IMR-90 (cell line): ENCODE results near the gene DBNL. TPM values are rescaled to one million over a fixed set of nuclear protein-coding genes. Genes with fewer than 3 reads are reported as not detected.
A peak's percentile ranks its signal among the peaks of the same experiment; 100 is the strongest.

Experiments used
- ATAC-seq: fragments of 200-7000 bp; cut with Tn5 transposase; 2 replicates; pipeline ENCODE4 v1.9.1; 2020; ENCODE audit warnings: low read depth, mild to moderate bottlenecking, moderate library complexity
- BruUV-seq: library from RNA; stranded (reverse); fragments of 400-500 nt; replicated peaks from 2 replicates; lab custom pipeline; 2021; lab: Mats Ljungman, UMichigan
- CTCF ChIA-PET: fragments of 300-600 bp; formaldehyde crosslinking; extraction: SDS; loops from one replicate; lab custom pipeline; 2021; ENCODE audit warnings: antibody characterized with exemption; lab: Yijun Ruan, JAX
- POLR2A ChIA-PET: fragments of 300-600 bp; sonication (Branson Sonifier 250); formaldehyde crosslinking; loops from one replicate; lab custom pipeline; 2022; ENCODE audit warnings: antibody characterized with exemption; ENCODE audit not compliant: unreplicated experiment; lab: Charles Lee
- DNase-seq: peaks from one replicate; pipeline ENCODE4 v3.0.0; 2013
- H2AFZ ChIP-seq: replicated peaks from 2 replicates; pipeline ENCODE3; 2013; ENCODE audit warnings: low read length, mild to moderate bottlenecking; ENCODE audit not compliant: poor library complexity
- H2AK5ac ChIP-seq: 2 replicates; pipeline ENCODE4 v1.6.1; 2013; ENCODE audit warnings: low read depth, low read length, inconsistent platforms
- H2AK9ac ChIP-seq: replicated peaks from 2 replicates; pipeline ENCODE3; 2013; ENCODE audit warnings: mild to moderate bottlenecking, low read depth, low read length, moderate library complexity; ENCODE audit not compliant: poor library complexity
- H2BK120ac ChIP-seq: 2 replicates; pipeline ENCODE4 v1.6.1; 2013; ENCODE audit warnings: low read depth, low read length, inconsistent platforms
- H2BK15ac ChIP-seq: 3 replicates; pipeline ENCODE4 v1.6.1; 2013; ENCODE audit warnings: low read depth, low read length, inconsistent platforms
- H2BK20ac ChIP-seq: 2 replicates; pipeline ENCODE4 v1.6.1; 2013; ENCODE audit warnings: low read depth, mild to moderate bottlenecking, inconsistent platforms, low read length, moderate library complexity
- H2BK5ac ChIP-seq: 2 replicates; pipeline ENCODE4 v1.6.1; 2013; ENCODE audit warnings: mild to moderate bottlenecking, low read depth, low read length, inconsistent platforms; ENCODE audit not compliant: poor library complexity, severe bottlenecking
- H3K14ac ChIP-seq: replicated peaks from 2 replicates; pipeline ENCODE4 v1.6.1; 2013; ENCODE audit warnings: low read depth, low read length, inconsistent platforms
- H3K18ac ChIP-seq: 2 replicates; pipeline ENCODE4 v1.6.1; 2013; ENCODE audit warnings: low read depth, low read length, control low read depth
- H3K23ac ChIP-seq: 2 replicates; pipeline ENCODE4 v1.6.1; 2013; ENCODE audit warnings: low read depth, low read length, inconsistent platforms
- H3K27ac ChIP-seq: 2 replicates; pipeline ENCODE4 v1.5.1; 2013; ENCODE audit warnings: mild to moderate bottlenecking, control low read depth, low read length; ENCODE audit not compliant: insufficient read depth
- H3K27me3 ChIP-seq: 2 replicates; pipeline ENCODE4 v1.6.1; 2013; ENCODE audit warnings: low read length; ENCODE audit not compliant: control insufficient read depth, insufficient read depth
- H3K36me3 ChIP-seq: 2 replicates; pipeline ENCODE4 v1.6.1; 2013; ENCODE audit warnings: low read length, mixed read lengths; ENCODE audit not compliant: control insufficient read depth, insufficient read depth
- H3K4ac ChIP-seq: 2 replicates; pipeline ENCODE4 v1.6.1; 2013; ENCODE audit warnings: low read depth, low read length, inconsistent platforms
- H3K4me1 ChIP-seq: 2 replicates; pipeline ENCODE4 v1.6.1; 2013; ENCODE audit warnings: low read length, mixed read lengths; ENCODE audit not compliant: control insufficient read depth, insufficient read depth
- H3K4me2 ChIP-seq: 2 replicates; pipeline ENCODE4 v1.6.1; 2013; ENCODE audit warnings: low read depth, mild to moderate bottlenecking, control low read depth, low read length, moderate library complexity
- H3K4me3 ChIP-seq: 2 replicates; pipeline ENCODE4 v1.5.1; 2013; ENCODE audit warnings: low read depth, mild to moderate bottlenecking, control low read depth, low read length, moderate library complexity; ENCODE audit not compliant: insufficient read depth
- H3K56ac ChIP-seq: 2 replicates; pipeline ENCODE4 v1.6.1; 2013; ENCODE audit warnings: low read length, inconsistent platforms; ENCODE audit not compliant: insufficient read depth; ENCODE audit errors: extremely low read depth
- H3K79me1 ChIP-seq, 2 experiments: 2 replicates each; pipeline ENCODE4 v1.6.1; 2013; ENCODE audit warnings: low read length in 2 of 2, inconsistent platforms in 1 of 2, low read depth in 1 of 2
- H3K9ac ChIP-seq: 2 replicates; pipeline ENCODE4 v1.6.1; 2013; ENCODE audit warnings: low read depth, low read length, control low read depth
- H3K9me1 ChIP-seq: 2 replicates; pipeline ENCODE4 v1.6.1; 2013; ENCODE audit warnings: low read length, inconsistent platforms; ENCODE audit not compliant: insufficient read depth
- H3K9me3 ChIP-seq: 2 replicates; pipeline ENCODE4 v1.6.1; 2013; ENCODE audit warnings: low read length; ENCODE audit not compliant: control insufficient read depth, insufficient read depth
- H4K20me1 ChIP-seq: 2 replicates; pipeline ENCODE4 v1.6.1; 2013; ENCODE audit warnings: low read length, inconsistent platforms; ENCODE audit not compliant: insufficient read depth
- H4K5ac ChIP-seq: 2 replicates; pipeline ENCODE4 v1.6.1; 2013; ENCODE audit warnings: mild to moderate bottlenecking, low read depth, low read length, control low read depth
- H4K8ac ChIP-seq, 2 experiments: 2 replicates each; pipeline ENCODE4 v1.6.1; 2013; ENCODE audit warnings: low read depth in 2 of 2, low read length in 2 of 2, control low read depth in 1 of 2, inconsistent platforms in 1 of 2
- H4K91ac ChIP-seq: 2 replicates; pipeline ENCODE4 v1.6.1; 2013; ENCODE audit warnings: low read depth, low read length, inconsistent platforms; ENCODE audit not compliant: insufficient read depth
- BHLHE40 ChIP-seq: fragments of 150-350 bp; IDR thresholded peaks from 2 replicates; pipeline ENCODE4 v1.6.1; 2016; ENCODE audit warnings: mild to moderate bottlenecking, low read depth, low read length
- CEBPB ChIP-seq: IDR thresholded peaks from 2 replicates; pipeline ENCODE4 v1.6.1; 2012; ENCODE audit warnings: low read depth, low read length, improper control_type of control experiment
- CHD1 ChIP-seq: IDR thresholded peaks from 2 replicates; pipeline ENCODE4 v1.6.1; 2012; ENCODE audit warnings: low read depth, low read length, improper control_type of control experiment
- CTCF ChIP-seq: conservative IDR thresholded peaks from 2 replicates; pipeline ENCODE4 v1.5.1; 2012; ENCODE audit warnings: mild to moderate bottlenecking, low read depth, low read length, improper control_type of control experiment
- FOS ChIP-seq: fragments of 150-350 bp; IDR thresholded peaks from 2 replicates; pipeline ENCODE4 v1.6.1; 2016; ENCODE audit warnings: low read depth, low read length
- MAFK ChIP-seq: IDR thresholded peaks from 2 replicates; pipeline ENCODE4 v1.6.1; 2012; ENCODE audit warnings: low read depth, low read length, improper control_type of control experiment
- MAZ ChIP-seq: IDR thresholded peaks from 2 replicates; pipeline ENCODE4 v1.6.1; 2012; ENCODE audit warnings: low read depth, mild to moderate bottlenecking, low read length, improper control_type of control experiment, moderate library complexity, borderline replicate concordance
- NFE2L2 ChIP-seq: fragments of 150-350 bp; IDR thresholded peaks from 2 replicates; pipeline ENCODE4 v1.6.1; 2016; ENCODE audit warnings: low read depth, mild to moderate bottlenecking, low read length
- RAD21 ChIP-seq: IDR thresholded peaks from 2 replicates; pipeline ENCODE4 v1.6.1; 2012; ENCODE audit warnings: low read length, improper control_type of control experiment
- RCOR1 ChIP-seq: IDR thresholded peaks from 2 replicates; pipeline ENCODE4 v1.6.1; 2012; ENCODE audit warnings: mild to moderate bottlenecking, low read length, improper control_type of control experiment; ENCODE audit not compliant: insufficient replicate concordance
- RFX5 ChIP-seq: IDR thresholded peaks from 2 replicates; pipeline ENCODE4 v1.8.0; 2012; ENCODE audit warnings: low read depth, mild to moderate bottlenecking, low read length, moderate library complexity
- SMC3 ChIP-seq: fragments of 150-350 bp; IDR thresholded peaks from 2 replicates; pipeline ENCODE4 v1.6.1; 2016; ENCODE audit warnings: low read depth, mild to moderate bottlenecking, antibody characterized with exemption, low read length, moderate library complexity
- USF2 ChIP-seq: fragments of 150-350 bp; IDR thresholded peaks from 2 replicates; pipeline ENCODE4 v1.6.1; 2017; ENCODE audit warnings: mild to moderate bottlenecking, antibody characterized with exemption, low read length, low read depth
- WGBS, 2 experiments: methylation state at CpG; one replicate each; pipeline versions ENCODE4 v1.1.5 to v1.1.7; 2013; ENCODE audit warnings: missing lambda C conversion rate in 2 of 2; ENCODE audit not compliant: insufficient read length in 1 of 2; ENCODE audit errors: extremely low coverage in 2 of 2; 5-methylcytosine and 5-hydroxymethylcytosine counted together
- dilution Hi-C: fragments of 300-500 bp; cut with HindIII; formaldehyde crosslinking; loops from one replicate; pipeline ENCODE4 v1.14.3; 2018; ENCODE audit warnings: low sequenced_read_pairs; ENCODE audit not compliant: unreplicated experiment
- in situ Hi-C: fragments of 300-500 bp; cut with MboI; formaldehyde crosslinking; loops from 3 replicates; pipeline ENCODE4 v1.14.3; 2019; ENCODE audit warnings: low sequenced_read_pairs, inconsistent platforms, mixed read lengths
- intact Hi-C: fragments of 100-400 bp; cut with micrococcal nuclease; formaldehyde crosslinking; loops from 2 replicates; pipeline ENCODE4 v1.10.0; 2022
- polyA plus RNA-seq, 3 experiments: library from polyadenylated mRNA; depleted of rRNA; stranded (reverse); fragments of >200 nt; gene quantifications; 2 replicates each; pipeline ENCODE4 v1.2.3, GENCODE V29; 2012; ENCODE audit warnings: low replicate concordance in 1 of 3
- total RNA-seq: library from RNA; depleted of rRNA; stranded (reverse); fragments of >200 nt; gene quantifications from 2 replicates; pipeline ENCODE4 v1.2.3, GENCODE V29; 2012

The DBNL gene
- total and polyA plus RNA-seq, 2 of the 4 experiments (the other 2 are of a cell fraction): 157 to 179 TPM

GRCh38 chr7:44063894-44064651 lies 19.6 kb downstream of the DBNL start (continued):
- TF ChIP-seq NFE2L2: no peak

GRCh38 chr7:44064791-44065430 lies 20.4 kb downstream of the DBNL start:
- TF ChIP-seq FOS (no peak), RAD21 (no peak), CTCF (no peak), BHLHE40 (no peak), CEBPB (no peak), CHD1 (no peak), USF2 (no peak), MAZ (no peak), MAFK (no peak), SMC3 (no peak), RFX5 (no peak), RCOR1 (no peak)
- H3K79me1 ChIP-seq: no peaks in the 10 kb centered on the region
- H3K36me3 ChIP-seq: peaks cover 22% of the 10 kb centered on the region
- H3K18ac ChIP-seq: no peak overlapping the region
- no peak overlapping the region for H2BK5ac ChIP-seq
- H2BK15ac ChIP-seq: no peak overlapping the region
- H2AK5ac ChIP-seq: peak overlapping the region; percentile 56
- ChIA-PET CTCF (no interaction called here), POLR2A (no interaction called here)
- no peak overlapping the region for H4K91ac ChIP-seq
- ATAC-seq (peak; percentile 19), DNase-seq (no peak)
- H2BK20ac ChIP-seq: no peak overlapping the region
- H3K27me3 ChIP-seq: no peaks in the 10 kb centered on the region
- H3K14ac ChIP-seq: 0 out of 2 replicates have a peak overlapping the region, but pooled peaks have one; percentile 47
- BruUV-seq: no TSS peak
- no peak overlapping the region for H3K4me3 ChIP-seq
- no peak overlapping the region for H2BK120ac ChIP-seq
- no peaks in the 10 kb centered on the region for H3K9me3 ChIP-seq
- no peak overlapping the region; a peak in 1 of 4 replicates for H4K8ac ChIP-seq
- peaks cover 9% of the 10 kb centered on the region for H3K4me1 ChIP-seq
- no peak overlapping the region for H3K56ac ChIP-seq
- no peak overlapping the region for H3K4me2 ChIP-seq
- 13% methylated on average over 19 of the region's 33 CpGs; no CpG with 5 or more reads in 1 of the 2 experiments for WGBS, 2 experiments
- dilution Hi-C loops: no loop called here
- H3K23ac ChIP-seq: peak overlapping the region; percentile 90; the same call in 1 of the 2 replicates
- peaks cover 18% of the 10 kb centered on the region for H4K20me1 ChIP-seq
- H3K27ac ChIP-seq: no peak overlapping the region
- H2AFZ ChIP-seq: peak overlapping the region; percentile 13
- peak overlapping the region; percentile 27; the same call in 1 of the 2 replicates for H3K4ac ChIP-seq
- no peak overlapping the region for H3K9ac ChIP-seq
- no peaks in the 10 kb centered on the region for H3K9me1 ChIP-seq
- in situ Hi-C loops: loop anchor here (5.0 kb wide), 1 partner anchor 132 kb away; no protein-coding TSS in a partner anchor
- H4K5ac ChIP-seq: no peak overlapping the region
- intact Hi-C loops: no loop called here
- peak overlapping the region; percentile 33 for H2AK9ac ChIP-seq
